ENCODE measurements around the gene NRXN3. TPM values are rescaled to one million over a fixed set of nuclear protein-coding genes. Genes with fewer than 3 reads are reported as not detected.
A peak's percentile ranks its signal among the peaks of the same experiment; 100 is the strongest.

The NRXN3 gene
- total RNA-seq, 1 donor from 2014 or later: 35.6 TPM

- no peak for DNase-seq
Observed at GRCh38 chr14:79645753-79646362, 1475.7 kb downstream of the NRXN3 start.

GRCh38 chr14:79649856-79650255 lies 1479.7 kb downstream of the NRXN3 start:
- no peak for DNase-seq

GRCh38 chr14:79652513-79653307 lies 1482.5 kb downstream of the NRXN3 start:
- no peak for DNase-seq

- no peak for DNase-seq
Observed at GRCh38 chr14:79656056-79656455, 1485.9 kb downstream of the NRXN3 start.

GRCh38 chr14:79656496-79656895 lies 1486.3 kb downstream of the NRXN3 start:
- no peak for DNase-seq

GRCh38 chr14:79658221-79658620 lies 1488.0 kb downstream of the NRXN3 start:
- no peak for DNase-seq

- no peak for DNase-seq
Observed at GRCh38 chr14:79658769-79659168, 1488.6 kb downstream of the NRXN3 start.

GRCh38 chr14:79660053-79660939 lies 1490.1 kb downstream of the NRXN3 start:
- no peak for DNase-seq

- DNase-seq: no peak
Observed at GRCh38 chr14:79661752-79662151, 1491.6 kb downstream of the NRXN3 start.

- no peak for DNase-seq
Observed at GRCh38 chr14:79663453-79663852, 1493.3 kb downstream of the NRXN3 start.

GRCh38 chr14:79665556-79665955 lies 1495.4 kb downstream of the NRXN3 start:
- DNase-seq: no peak

- DNase-seq: no peak
Observed at GRCh38 chr14:79668951-79669350, 1498.8 kb downstream of the NRXN3 start.

- no peak for DNase-seq
Observed at GRCh38 chr14:79670811-79671210, 1500.6 kb downstream of the NRXN3 start.

- DNase-seq: no peak
Observed at GRCh38 chr14:79680087-79680486, 1509.9 kb downstream of the NRXN3 start.

GRCh38 chr14:79686196-79686595 lies 1516.0 kb downstream of the NRXN3 start:
- DNase-seq: no peak

- DNase-seq: no peak
Observed at GRCh38 chr14:79690960-79691359, 1520.8 kb downstream of the NRXN3 start.

- DNase-seq: no peak
Observed at GRCh38 chr14:79693935-79694334, 1523.8 kb downstream of the NRXN3 start.

GRCh38 chr14:79695307-79695706 lies 1525.1 kb downstream of the NRXN3 start:
- DNase-seq: no peak

GRCh38 chr14:79698298-79698711 lies 1528.1 kb downstream of the NRXN3 start:
- DNase-seq: no peak

GRCh38 chr14:79699206-79699605 lies 1529.0 kb downstream of the NRXN3 start:
- DNase-seq: no peak

- no peak for DNase-seq
Observed at GRCh38 chr14:79701371-79701770, 1531.2 kb downstream of the NRXN3 start.

GRCh38 chr14:79702197-79702596 lies 1532.0 kb downstream of the NRXN3 start:
- DNase-seq: no peak

- peak; percentile 2 for DNase-seq
Observed at GRCh38 chr14:79703209-79703608, 1533.0 kb downstream of the NRXN3 start.
